Measurements from ENCODE around the gene DDX46.
"Not testable (repeated sequence)": the region's sequence is repeated elsewhere in the genome, so short reads cannot be mapped to it uniquely, and the experiment has no call there.

DDX46 gene

GRCh38 chr5:134845852-134846640 lies 87.5 kb downstream of the DDX46 start, which contains the start of gene C5orf24:
C5orf24 (plus strand) TSS chr5:134845968; CDS start chr5:134854901, 8,933 bp downstream.
- peak; percentile 95 for DNase-seq

GRCh38 chr5:134846641-134846960 lies 88.0 kb downstream of the DDX46 start:
- no peak for DNase-seq

GRCh38 chr5:134849434-134849933 lies 90.9 kb downstream of the DDX46 start:
- DNase-seq: not testable (repeated sequence)

GRCh38 chr5:134851307-134851923 lies 92.8 kb downstream of the DDX46 start:
- DNase-seq: peak; percentile 11

GRCh38 chr5:134856465-134856864 lies 97.9 kb downstream of the DDX46 start:
- DNase-seq: not testable (repeated sequence)

- DNase-seq: no peak
These were observed 98.8 kb downstream of the DDX46 start for GRCh38 chr5:134857401-134857800.

GRCh38 chr5:134864707-134865106 lies 106.1 kb downstream of the DDX46 start:
- no peak for DNase-seq

GRCh38 chr5:134873494-134873893 lies 114.9 kb downstream of the DDX46 start:
- no peak for DNase-seq

GRCh38 chr5:134873987-134874830 lies 115.6 kb downstream of the DDX46 start, which contains the start of gene TXNDC15:
TXNDC15 (plus strand) TSS chr5:134874371; CDS start chr5:134874428, 57 bp downstream.
- DNase-seq: peak; percentile 75

GRCh38 chr5:134874831-134875655 lies 116.5 kb downstream of the DDX46 start:
- DNase-seq: peak; percentile 14

GRCh38 chr5:134877159-134877558 lies 118.6 kb downstream of the DDX46 start:
- no peak for DNase-seq

- no peak for DNase-seq
These were observed 119.8 kb downstream of the DDX46 start for GRCh38 chr5:134878403-134878802.

GRCh38 chr5:134879456-134879855 lies 120.9 kb downstream of the DDX46 start:
- DNase-seq: no peak

Measured in GDM1 (cell line).